ENCODE results near the gene PLCG1. TPM values are rescaled to one million over a fixed set of nuclear protein-coding genes. Genes with fewer than 3 reads are reported as not detected.

The PLCG1 gene
- total RNA-seq, 1 experiment from 2014 or later, result 33.2 TPM

GRCh38 chr20:41172296-41173140, 35.2 kb downstream of the PLCG1 start:
- Mint-ChIP-seq H3K9me3 (ENCODE audit: unreplicated experiment) (no peaks in the 10 kb centered on the region), H3K36me3 (ENCODE audit: insufficient read depth, unreplicated experiment) (peaks cover 55% of the 10 kb centered on the region), H3K4me1 (ENCODE audit: insufficient read depth, unreplicated experiment) (peaks cover 19% of the 10 kb centered on the region), H3K4me3 (ENCODE audit: unreplicated experiment) (no peak overlapping the region), H3K27ac (ENCODE audit: low read depth, unreplicated experiment) (peak overlapping the region; percentile 59), H3K27me3 (ENCODE audit: insufficient read depth, unreplicated experiment) (no peaks in the 10 kb centered on the region)
- POLR2A ChIA-PET, result interaction anchor here (0.6 to 2.4 kb wide), 12 partner anchors 9 to 243 kb away, joined by 3 to 14 read pairs (median 4); partner anchors contain the start of gene LPIN3
- CTCF ChIA-PET, result interaction anchor here (0.6 to 16.9 kb wide), 73 partner anchors 8 to 1481 kb away, joined by 3 to 314 read pairs (median 5); partner anchors contain the start of gene LPIN3
- TF ChIP-seq CTCF (IDR thresholded peaks at IDR 0.05; ENCODE audit: unreplicated experiment), result no peak
- BruUV-seq (replicated peaks), result no TSS peak
- no peak for DNase-seq (ENCODE audit: unreplicated experiment)
- intact Hi-C loops (cut with micrococcal nuclease), result loop anchor here (1.0 to 5.0 kb wide), 4 partner anchors 60 to 240 kb away; partner anchors contain the start of gene LPIN3

GRCh38 chr20:41173161-41173721, 35.9 kb downstream of the PLCG1 start:
- H3K4me1 Mint-ChIP-seq (ENCODE audit: insufficient read depth, unreplicated experiment), result peaks cover 27% of the 10 kb centered on the region

GRCh38 chr20:41173791-41174341, 36.5 kb downstream of the PLCG1 start:
- POLR2A ChIA-PET, result interaction anchor here (1.0 to 2.4 kb wide), 5 partner anchors 37 to 167 kb away, joined by 3 to 13 read pairs (median 4); partner anchors contain the start of gene LPIN3
- Mint-ChIP-seq H3K4me1 (ENCODE audit: insufficient read depth, unreplicated experiment) (peaks cover 26% of the 10 kb centered on the region), H3K27me3 (ENCODE audit: insufficient read depth, unreplicated experiment) (no peaks in the 10 kb centered on the region), H3K4me3 (ENCODE audit: unreplicated experiment) (no peak overlapping the region), H3K27ac (ENCODE audit: low read depth, unreplicated experiment) (peak overlapping the region; percentile 59), H3K36me3 (ENCODE audit: insufficient read depth, unreplicated experiment) (peaks cover 53% of the 10 kb centered on the region), H3K9me3 (ENCODE audit: unreplicated experiment) (no peaks in the 10 kb centered on the region)
- no peak for DNase-seq (ENCODE audit: unreplicated experiment)
- no TSS peak for BruUV-seq (replicated peaks)
- intact Hi-C loops (cut with micrococcal nuclease), result loop anchor here (1.0 to 5.0 kb wide), 4 partner anchors 58 to 238 kb away; partner anchors contain the start of gene LPIN3
- no peak for TF ChIP-seq CTCF (IDR thresholded peaks at IDR 0.05; ENCODE audit: unreplicated experiment)
- CTCF ChIA-PET, result interaction anchor here (0.5 to 16.9 kb wide), 42 partner anchors 8 to 1814 kb away, joined by 3 to 314 read pairs (median 8); partner anchors contain the start of gene LPIN3

More at GRCh38 chr20:41173161-41173721, 35.9 kb downstream of the PLCG1 start:
- no peaks in the 10 kb centered on the region for H3K9me3 Mint-ChIP-seq (ENCODE audit: unreplicated experiment)
- peak; percentile 72 for DNase-seq (ENCODE audit: unreplicated experiment)
- H3K27ac Mint-ChIP-seq (ENCODE audit: low read depth, unreplicated experiment), result peak overlapping the region; percentile 59
- ChIA-PET CTCF (interaction anchor here (0.6 to 16.9 kb wide), 70 partner anchors 9 to 1480 kb away, joined by 3 to 314 read pairs (median 5); partner anchors contain the start of gene LPIN3), POLR2A (interaction anchor here (0.6 to 2.4 kb wide), 8 partner anchors 16 to 167 kb away, joined by 3 to 14 read pairs (median 4); partner anchors contain the start of gene LPIN3)
- BruUV-seq (replicated peaks), result no TSS peak
- H3K27me3 Mint-ChIP-seq (ENCODE audit: insufficient read depth, unreplicated experiment), result no peaks in the 10 kb centered on the region
- H3K4me3 Mint-ChIP-seq (ENCODE audit: unreplicated experiment), result no peak overlapping the region
- peak; percentile 97 for TF ChIP-seq CTCF (IDR thresholded peaks at IDR 0.05; ENCODE audit: unreplicated experiment)
- intact Hi-C loops (cut with micrococcal nuclease), result loop anchor here (1.0 to 5.0 kb wide), 4 partner anchors 59 to 239 kb away; partner anchors contain the start of gene LPIN3
- peaks cover 55% of the 10 kb centered on the region for H3K36me3 Mint-ChIP-seq (ENCODE audit: insufficient read depth, unreplicated experiment)
